HepG2 (cell line): Measurements from ENCODE around the gene ATG9A. TPM values are rescaled to one million over a fixed set of nuclear protein-coding genes. Genes with fewer than 3 reads are reported as not detected.

ENCODE experiments used
- ATF7 ChIP-seq, 2 experiments: fragments of 450-650 bp in 1 of 2; sonication (generic) in 1 of 2; formaldehyde crosslinking in 1 of 2; IDR thresholded peaks; 2 replicates each; pipeline versions ENCODE4 v1.4.0 to v1.6.1; 2016 to 2020; ENCODE audit warnings: antibody characterized with exemption in 1 of 2, mild to moderate bottlenecking in 1 of 2, missing genetic modification reagents in 1 of 2
- CAMTA2 ChIP-seq: sonication (generic); formaldehyde crosslinking; IDR thresholded peaks from 2 replicates; pipeline ENCODE4 v1.4.0; 2020; ENCODE audit warnings: mild to moderate bottlenecking, missing genetic modification reagents, borderline replicate concordance
- CREM ChIP-seq, 2 experiments: sonication (generic) in 1 of 2; formaldehyde crosslinking in 1 of 2; IDR thresholded peaks; 2 replicates each; pipeline versions ENCODE4 v1.4.0 to v1.6.1; 2016 to 2020; ENCODE audit warnings: antibody characterized with exemption in 1 of 2, mild to moderate bottlenecking in 1 of 2, missing genetic modification reagents in 1 of 2
- DR1 ChIP-seq: sonication (generic); formaldehyde crosslinking; IDR thresholded peaks from 2 replicates; pipeline ENCODE4 v1.8.0; 2021; ENCODE audit warnings: mild to moderate bottlenecking, missing genetic modification reagents, inconsistent platforms
- FOXA1 ChIP-seq, 2 experiments: fragments of 450-650 bp in 1 of 2; sonication (generic) in 1 of 2; formaldehyde crosslinking in 1 of 2; IDR thresholded peaks; 2 replicates each; pipeline versions ENCODE4 v1.4.0 to v1.6.1; 2016 to 2020; ENCODE audit warnings: missing genetic modification reagents in 1 of 2
- FOXM1 ChIP-seq: sonication (generic); formaldehyde crosslinking; IDR thresholded peaks from 2 replicates; pipeline ENCODE4 v1.5.0; 2020; ENCODE audit warnings: missing genetic modification reagents
- HES4 ChIP-seq: sonication (generic); formaldehyde crosslinking; IDR thresholded peaks from 2 replicates; pipeline ENCODE4 v1.9.0; 2021; ENCODE audit warnings: mild to moderate bottlenecking, missing genetic modification reagents, borderline replicate concordance
- HMG20B ChIP-seq: conservative IDR thresholded peaks from 2 replicates; pipeline ENCODE4 v1.6.1; 2016; ENCODE audit warnings: missing genetic modification reagents, missing compliant biosample characterization
- HMGA1 ChIP-seq: sonication (generic); formaldehyde crosslinking; conservative IDR thresholded peaks from 2 replicates; pipeline ENCODE4 v1.4.0; 2020; ENCODE audit warnings: missing genetic modification reagents
- IKZF1 ChIP-seq: fragments of 450-650 bp; IDR thresholded peaks from 2 replicates; pipeline ENCODE4 v1.7.1; 2016
- KDM1A ChIP-seq: IDR thresholded peaks from 2 replicates; pipeline ENCODE4 v1.6.1; 2016; ENCODE audit warnings: missing compliant biosample characterization
- KMT2B ChIP-seq: IDR thresholded peaks from 2 replicates; pipeline ENCODE4 v1.6.1; 2016; ENCODE audit warnings: missing genetic modification reagents, missing compliant biosample characterization
- MIER3 ChIP-seq: IDR thresholded peaks from 2 replicates; pipeline ENCODE4 v1.6.1; 2016; ENCODE audit warnings: missing compliant biosample characterization, borderline replicate concordance
- MTA3 ChIP-seq: sonication (generic); formaldehyde crosslinking; IDR thresholded peaks from 2 replicates; pipeline ENCODE4 v1.4.0; 2020; ENCODE audit warnings: missing genetic modification reagents
- SALL2 ChIP-seq: sonication (generic); formaldehyde crosslinking; IDR thresholded peaks from 2 replicates; pipeline ENCODE4 v1.8.1; 2023; ENCODE audit warnings: mild to moderate bottlenecking, missing genetic modification reagents, inconsistent platforms
- SP140L ChIP-seq: sonication (generic); formaldehyde crosslinking; IDR thresholded peaks from 2 replicates; pipeline ENCODE4 v1.4.0; 2020; ENCODE audit warnings: missing genetic modification reagents, borderline replicate concordance
- U2AF1 ChIP-seq: fragments of 200-400 bp; formaldehyde crosslinking; optimal IDR thresholded peaks from 2 replicates; pipeline ENCODE3; 2017; ENCODE audit warnings: mild to moderate bottlenecking, low read depth, low read length
- ZBTB1 ChIP-seq: sonication (generic); formaldehyde crosslinking; IDR thresholded peaks from 2 replicates; pipeline ENCODE4 v1.4.0; 2020; ENCODE audit warnings: missing genetic modification reagents, borderline replicate concordance
- ZNF549 ChIP-seq: sonication (generic); formaldehyde crosslinking; IDR thresholded peaks from 2 replicates; pipeline ENCODE4 v1.5.0; 2020; ENCODE audit warnings: missing genetic modification reagents
- ZNF782 ChIP-seq: sonication (generic); formaldehyde crosslinking; IDR thresholded peaks from 2 replicates; pipeline ENCODE4 v1.4.0; 2020; ENCODE audit warnings: missing genetic modification reagents, mild to moderate bottlenecking, borderline replicate concordance
- polyA plus RNA-seq, 8 experiments: library from polyadenylated mRNA; depleted of rRNA in 3 of 8; stranded (reverse) in 7 of 8; unstranded in 1 of 8; fragments of >200 nt; fragmentation: Illumina TruSeq in 4 of 8; extraction: Trizol in 4 of 8; gene quantifications; 2 replicates each; pipeline versions ENCODE4 v1.2.1 to v1.2.3, GENCODE V29; 2011 to 2016; ENCODE audit warnings: low read depth in 4 of 8, missing spikeins in 1 of 8, mixed read lengths in 1 of 8; ENCODE audit not compliant: insufficient read depth in 1 of 8
- total RNA-seq, 5 experiments: library from RNA; depleted of rRNA; stranded (reverse); fragments of >200 nt; fragmentation: Illumina TruSeq; extraction: Trizol; gene quantifications; 2 replicates each; pipeline ENCODE4 v1.2.3, GENCODE V29; 2016; ENCODE audit warnings: low read depth in 1 of 5
- TF ChIP-seq, protein P1 (sequence below): sonication (generic); formaldehyde crosslinking; IDR thresholded peaks from 2 replicates; pipeline ENCODE4 v1.4.0; 2020; ENCODE audit warnings: missing genetic modification reagents; ENCODE audit errors: not compliant biosample characterization
- TF ChIP-seq, protein P2 (sequence below): IDR thresholded peaks from 2 replicates; pipeline ENCODE4 v1.6.1; 2016; ENCODE audit warnings: missing genetic modification reagents, missing compliant biosample characterization
- TF ChIP-seq, protein P3 (sequence below): IDR thresholded peaks from 2 replicates; pipeline ENCODE4 v1.6.1; 2012; ENCODE audit warnings: inconsistent platforms
- TF ChIP-seq, protein P4 (sequence below): sonication (generic); formaldehyde crosslinking; IDR thresholded peaks from 2 replicates; pipeline ENCODE4 v1.4.0; 2020; ENCODE audit warnings: missing genetic modification reagents

ATG9A gene
- total and polyA plus RNA-seq, 2 of the 13 experiments (the other 11 are each of a cell fraction or from before 2014, with no cell fraction given) = 35.0 to 131 TPM

DNA sequence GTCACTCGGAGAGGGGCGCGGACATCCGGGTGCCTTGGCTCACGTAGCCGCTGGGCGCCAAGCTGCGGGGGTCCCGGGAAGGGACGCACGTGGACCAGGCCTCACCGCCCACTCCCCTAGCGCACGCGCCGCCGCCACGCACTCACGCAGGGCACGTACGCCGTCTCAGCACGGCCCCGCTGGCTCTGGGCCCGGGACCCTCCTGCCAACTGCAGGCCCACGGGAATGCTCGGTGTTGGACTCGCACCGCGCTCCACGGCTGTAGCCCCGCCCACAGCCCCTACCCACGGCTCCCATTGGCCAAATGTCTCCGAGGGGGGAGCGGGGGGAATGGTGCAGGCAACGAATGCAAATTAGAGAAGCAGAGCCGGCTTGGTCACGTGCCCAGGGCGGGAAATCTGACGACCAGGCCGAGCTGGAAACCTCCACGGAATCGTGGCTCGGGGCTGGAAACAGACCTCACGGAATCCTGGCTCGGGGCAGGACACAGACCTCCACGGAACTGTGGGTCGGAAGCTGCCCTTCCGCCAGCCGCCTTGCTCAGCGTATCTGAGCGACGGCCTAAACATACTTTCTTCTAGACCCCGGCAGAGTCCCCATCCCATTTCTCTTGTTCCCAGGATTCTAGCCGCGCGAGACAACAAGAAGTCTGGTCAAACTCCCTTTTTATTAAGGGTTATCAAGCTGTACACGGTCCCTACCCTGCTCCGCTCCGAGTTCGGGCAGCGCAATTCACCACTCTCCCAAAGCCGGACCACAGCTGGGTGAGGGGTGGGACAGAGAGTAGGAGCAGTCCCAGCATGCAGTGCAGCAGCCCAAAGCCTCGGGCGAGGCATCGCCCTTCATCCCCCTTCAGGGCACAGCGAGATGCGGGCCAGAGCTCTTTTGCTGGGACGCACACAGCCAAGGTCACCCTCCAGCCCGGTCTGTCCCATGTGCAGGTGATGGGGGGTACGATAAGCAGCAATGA, 10.4 kb downstream of the ATG9A start, which contains the start of gene ABCB6 (continued):
- TF ChIP-seq, protein P1, sequence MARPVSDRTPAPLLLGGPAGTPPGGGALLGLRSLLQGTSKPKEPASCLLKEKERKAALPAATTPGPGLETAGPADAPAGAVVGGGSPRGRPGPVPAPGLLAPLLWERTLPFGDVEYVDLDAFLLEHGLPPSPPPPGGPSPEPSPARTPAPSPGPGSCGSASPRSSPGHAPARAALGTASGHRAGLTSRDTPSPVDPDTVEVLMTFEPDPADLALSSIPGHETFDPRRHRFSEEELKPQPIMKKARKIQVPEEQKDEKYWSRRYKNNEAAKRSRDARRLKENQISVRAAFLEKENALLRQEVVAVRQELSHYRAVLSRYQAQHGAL (CRISPR knock-in tag) = peak; percentile 12
- peak; percentile 69 for TF ChIP-seq ZNF782 (CRISPR knock-in tag)
- TF ChIP-seq, protein P2, sequence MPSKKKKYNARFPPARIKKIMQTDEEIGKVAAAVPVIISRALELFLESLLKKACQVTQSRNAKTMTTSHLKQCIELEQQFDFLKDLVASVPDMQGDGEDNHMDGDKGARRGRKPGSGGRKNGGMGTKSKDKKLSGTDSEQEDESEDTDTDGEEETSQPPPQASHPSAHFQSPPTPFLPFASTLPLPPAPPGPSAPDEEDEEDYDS (CRISPR knock-in tag) = peak; percentile 90
- peak; percentile 77; the same call in 1 of the 2 replicates for TF ChIP-seq SP140L (CRISPR knock-in tag)
- no peak for TF ChIP-seq FOXA1 (IDR thresholded peaks at IDR 0.05)
- TF ChIP-seq FOXA1 (CRISPR knock-in tag; IDR thresholded peaks at IDR 0.05) = peak; percentile 26; the same call in 1 of the 2 replicates
- no peak for TF ChIP-seq ATF7 (IDR thresholded peaks at IDR 0.05)
- no peak for TF ChIP-seq ATF7 (CRISPR knock-in tag; IDR thresholded peaks at IDR 0.05)
- peak; percentile 76 for TF ChIP-seq ZBTB1 (CRISPR knock-in tag)
- TF ChIP-seq U2AF1 = peak; percentile 40
- no peak; the same call in 1 of the 2 replicates for TF ChIP-seq KDM1A
- TF ChIP-seq CAMTA2 = peak; percentile 98
- TF ChIP-seq DR1 (CRISPR knock-in tag) = peak; percentile 93
- TF ChIP-seq CREM (IDR thresholded peaks at IDR 0.05) = peak; percentile 39; the same call in 1 of the 2 replicates
- TF ChIP-seq CREM (CRISPR knock-in tag; IDR thresholded peaks at IDR 0.05) = no peak; the same call in 1 of the 2 replicates
- TF ChIP-seq MTA3 (CRISPR knock-in tag) = no peak
- TF ChIP-seq KMT2B (CRISPR knock-in tag) = peak; percentile 87
- TF ChIP-seq, protein P3, sequence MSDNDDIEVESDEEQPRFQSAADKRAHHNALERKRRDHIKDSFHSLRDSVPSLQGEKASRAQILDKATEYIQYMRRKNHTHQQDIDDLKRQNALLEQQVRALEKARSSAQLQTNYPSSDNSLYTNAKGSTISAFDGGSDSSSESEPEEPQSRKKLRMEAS = peak; percentile 95
- TF ChIP-seq FOXM1 (CRISPR knock-in tag) = 0 out of 2 replicates have a peak, but pooled peaks have one; percentile 12
- 0 out of 2 replicates have a peak, but pooled peaks have one; percentile 25 for TF ChIP-seq HMG20B (CRISPR knock-in tag)
- TF ChIP-seq HES4 (CRISPR knock-in tag) = peak; percentile 95; the same call in 1 of the 2 replicates
- peak; percentile 48; the same call in 1 of the 2 replicates for TF ChIP-seq MIER3 (CRISPR knock-in tag)
- TF ChIP-seq, protein P4, sequence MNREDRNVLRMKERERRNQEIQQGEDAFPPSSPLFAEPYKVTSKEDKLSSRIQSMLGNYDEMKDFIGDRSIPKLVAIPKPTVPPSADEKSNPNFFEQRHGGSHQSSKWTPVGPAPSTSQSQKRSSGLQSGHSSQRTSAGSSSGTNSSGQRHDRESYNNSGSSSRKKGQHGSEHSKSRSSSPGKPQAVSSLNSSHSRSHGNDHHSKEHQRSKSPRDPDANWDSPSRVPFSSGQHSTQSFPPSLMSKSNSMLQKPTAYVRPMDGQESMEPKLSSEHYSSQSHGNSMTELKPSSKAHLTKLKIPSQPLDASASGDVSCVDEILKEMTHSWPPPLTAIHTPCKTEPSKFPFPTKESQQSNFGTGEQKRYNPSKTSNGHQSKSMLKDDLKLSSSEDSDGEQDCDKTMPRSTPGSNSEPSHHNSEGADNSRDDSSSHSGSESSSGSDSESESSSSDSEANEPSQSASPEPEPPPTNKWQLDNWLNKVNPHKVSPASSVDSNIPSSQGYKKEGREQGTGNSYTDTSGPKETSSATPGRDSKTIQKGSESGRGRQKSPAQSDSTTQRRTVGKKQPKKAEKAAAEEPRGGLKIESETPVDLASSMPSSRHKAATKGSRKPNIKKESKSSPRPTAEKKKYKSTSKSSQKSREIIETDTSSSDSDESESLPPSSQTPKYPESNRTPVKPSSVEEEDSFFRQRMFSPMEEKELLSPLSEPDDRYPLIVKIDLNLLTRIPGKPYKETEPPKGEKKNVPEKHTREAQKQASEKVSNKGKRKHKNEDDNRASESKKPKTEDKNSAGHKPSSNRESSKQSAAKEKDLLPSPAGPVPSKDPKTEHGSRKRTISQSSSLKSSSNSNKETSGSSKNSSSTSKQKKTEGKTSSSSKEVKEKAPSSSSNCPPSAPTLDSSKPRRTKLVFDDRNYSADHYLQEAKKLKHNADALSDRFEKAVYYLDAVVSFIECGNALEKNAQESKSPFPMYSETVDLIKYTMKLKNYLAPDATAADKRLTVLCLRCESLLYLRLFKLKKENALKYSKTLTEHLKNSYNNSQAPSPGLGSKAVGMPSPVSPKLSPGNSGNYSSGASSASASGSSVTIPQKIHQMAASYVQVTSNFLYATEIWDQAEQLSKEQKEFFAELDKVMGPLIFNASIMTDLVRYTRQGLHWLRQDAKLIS = peak; percentile 84
- TF ChIP-seq ZNF549 (CRISPR knock-in tag) = no peak
- TF ChIP-seq HMGA1 = no peak
- peak; percentile 94 for TF ChIP-seq SALL2 (CRISPR knock-in tag)
- no peak for TF ChIP-seq IKZF1
